Fibroblast of lung (primary cell): Measurements from ENCODE around the gene NOP14. TPM values are rescaled to one million over a fixed set of nuclear protein-coding genes. Genes with fewer than 3 reads are reported as not detected.
"Not testable (repeated sequence)": the region's sequence is repeated elsewhere in the genome, so short reads cannot be mapped to it uniquely, and the experiment has no call there.

Source experiments
- DNase-seq, 2 donors: peaks; one replicate each; pipeline versions ENCODE4 v3.0.0 to v3.0.0-alpha.2; 2010; ENCODE audit warnings: low read depth in 2 of 2
- H2AFZ ChIP-seq: 2 replicates; pipeline ENCODE4 v1.5.1; 2012; ENCODE audit warnings: low read length, control low read depth, inconsistent platforms
- H3K27ac ChIP-seq: 2 replicates; pipeline ENCODE4 v1.5.1; 2011; ENCODE audit warnings: low read length, control low read depth; ENCODE audit not compliant: insufficient read depth
- H3K27me3 ChIP-seq: 2 replicates; pipeline ENCODE4 v1.5.1; 2011; ENCODE audit warnings: mild to moderate bottlenecking, low read length; ENCODE audit not compliant: control insufficient read depth, insufficient read depth
- H3K36me3 ChIP-seq: 2 replicates; pipeline ENCODE4 v1.5.1; 2011; ENCODE audit warnings: low read length; ENCODE audit not compliant: control insufficient read depth, insufficient read depth
- H3K4me1 ChIP-seq: 2 replicates; pipeline ENCODE4 v1.5.1; 2011; ENCODE audit warnings: low read length; ENCODE audit not compliant: control insufficient read depth, insufficient read depth; ENCODE audit errors: extremely low read depth
- H3K4me2 ChIP-seq: 2 replicates; pipeline ENCODE4 v1.5.1; 2011; ENCODE audit warnings: low read length, control low read depth; ENCODE audit not compliant: insufficient read depth; ENCODE audit errors: extremely low read depth
- H3K4me3 ChIP-seq, 4 experiments: fragments of 200-600 bp in 1 of 4; sonication (generic) in 1 of 4; replicated peaks in 1 of 4; 2 replicates each; pipeline ENCODE4 v1.5.1; 2011 to 2016; ENCODE audit warnings: low read length in 4 of 4, low read depth in 3 of 4, mild to moderate bottlenecking in 3 of 4, control low read depth in 2 of 4, inconsistent platforms in 1 of 4, mixed read lengths in 1 of 4; ENCODE audit not compliant: insufficient read depth in 1 of 4; ENCODE audit errors: control extremely low read depth in 1 of 4
- H3K79me2 ChIP-seq: 2 replicates; pipeline ENCODE4 v1.5.1; 2012; ENCODE audit warnings: mild to moderate bottlenecking, low read length, inconsistent platforms; ENCODE audit not compliant: control insufficient read depth, insufficient read depth
- H3K9ac ChIP-seq: 2 replicates; pipeline ENCODE4 v1.5.1; 2011; ENCODE audit warnings: mild to moderate bottlenecking, low read length, control low read depth; ENCODE audit not compliant: insufficient read depth
- H3K9me3 ChIP-seq: 2 replicates; pipeline ENCODE4 v1.5.1; 2012; ENCODE audit warnings: low read depth, low read length; ENCODE audit not compliant: control insufficient read depth, insufficient read depth
- H4K20me1 ChIP-seq: 2 replicates; pipeline ENCODE4 v1.5.1; 2011; ENCODE audit warnings: low read length; ENCODE audit not compliant: control insufficient read depth, insufficient read depth; ENCODE audit errors: extremely low read depth
- CTCF ChIP-seq, 2 donors: IDR thresholded peaks in 1 of 2; conservative IDR thresholded peaks in 1 of 2; 1 replicate in 1 of 2; 2 replicates in 1 of 2; pipeline ENCODE4 v1.5.1; 2011 to 2012; ENCODE audit warnings: low read length in 2 of 2, control low read depth in 1 of 2, inconsistent platforms in 1 of 2, low read depth in 1 of 2, mild to moderate bottlenecking in 1 of 2
- EZH2 ChIP-seq: IDR thresholded peaks from 2 replicates; pipeline ENCODE4 v1.5.1; 2012; ENCODE audit warnings: low read length, control low read depth, mild to moderate bottlenecking; ENCODE audit errors: missing control alignments
- polyA plus RNA-seq, 2 donors: library from polyadenylated mRNA; depleted of rRNA in 1 of 2; stranded (reverse) in 1 of 2; unstranded in 1 of 2; fragments of >200 nt; gene quantifications; 2 replicates each; pipeline ENCODE4 v1.2.1, GENCODE V29; 2011 to 2012; ENCODE audit warnings: missing spikeins in 1 of 2
- total RNA-seq: library from RNA; depleted of rRNA; stranded (reverse); fragments of >200 nt; gene quantifications from 2 replicates; pipeline ENCODE4 v1.2.1, GENCODE V29; 2014

NOP14 gene
- total and polyA plus RNA-seq, 2 donors (not counting 1 experiment from before 2014, with no cell fraction given) = 13.1 to 16.7 TPM

- not testable (repeated sequence) for H3K36me3 ChIP-seq
Measured at GRCh38 chr4:2918714-2919113, 44.5 kb downstream of the NOP14 start.

DNA sequence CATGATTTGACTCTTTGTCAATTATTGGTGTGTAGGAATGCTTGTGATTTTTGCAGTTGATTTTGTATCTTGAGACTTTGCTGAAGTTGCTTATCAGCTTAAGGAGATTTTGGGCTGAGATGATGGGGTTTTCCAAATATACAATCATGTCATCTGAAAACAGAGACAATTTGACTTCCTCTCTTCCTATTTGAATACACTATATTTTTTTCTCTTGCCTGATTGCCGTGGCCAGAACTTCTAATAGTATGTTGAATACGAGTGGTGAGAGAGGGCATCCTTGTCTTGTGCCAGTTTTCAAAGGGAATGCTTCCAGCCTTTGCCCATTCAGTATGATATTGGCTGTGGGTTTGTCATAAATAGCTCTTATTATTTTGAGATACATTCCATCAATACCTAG lies 44.9 kb downstream of the NOP14 start:
- DNase-seq, H3K9me3 ChIP-seq, H3K9ac ChIP-seq, H3K79me2 ChIP-seq, H3K27me3 ChIP-seq, H3K4me3 ChIP-seq, H2AFZ ChIP-seq, H4K20me1 ChIP-seq, H3K27ac ChIP-seq, H3K36me3 ChIP-seq, H3K4me1 ChIP-seq, H3K4me2 ChIP-seq: not testable (repeated sequence)

More at GRCh38 chr4:2918714-2919113, 44.5 kb downstream of the NOP14 start:
- not testable (repeated sequence) for H3K9ac ChIP-seq, H3K27me3 ChIP-seq, H3K4me3 ChIP-seq, H3K4me1 ChIP-seq, DNase-seq, H3K79me2 ChIP-seq, H3K27ac ChIP-seq, H4K20me1 ChIP-seq, H3K4me2 ChIP-seq, H2AFZ ChIP-seq, H3K9me3 ChIP-seq

GRCh38 chr4:2916696-2917095 lies 46.5 kb downstream of the NOP14 start:
- not testable (repeated sequence) for H3K9ac ChIP-seq, H3K4me3 ChIP-seq, H4K20me1 ChIP-seq, H3K27ac ChIP-seq, H3K4me1 ChIP-seq, H3K27me3 ChIP-seq, H3K9me3 ChIP-seq, H2AFZ ChIP-seq, H3K4me2 ChIP-seq, H3K79me2 ChIP-seq, H3K36me3 ChIP-seq, DNase-seq

- Histone ChIP-seq H3K4me3 (no peak overlapping the region), H3K79me2 (no peaks in the 10 kb centered on the region), H3K4me1 (no peaks in the 10 kb centered on the region), H2AFZ (no peak overlapping the region), H4K20me1 (no peaks in the 10 kb centered on the region), H3K27ac (no peak overlapping the region), H3K4me2 (no peak overlapping the region), H3K9me3 (no peaks in the 10 kb centered on the region), H3K36me3 (peaks cover 11% of the 10 kb centered on the region), H3K9ac (no peak overlapping the region), H3K27me3 (no peaks in the 10 kb centered on the region)
- DNase-seq = no peak
- TF ChIP-seq CTCF (conservative IDR thresholded peaks at IDR 0.05 in 1 of 2, IDR thresholded peaks at IDR 0.05 in 1 of 2; ENCODE audit: low read depth in 1 of 2, low read length in 2 of 2) (no peak), EZH2 (no peak)
Measured at GRCh38 chr4:2915789-2916188, 47.4 kb downstream of the NOP14 start.
